ENCODE results near the gene CPN1. TPM values are rescaled to one million over a fixed set of nuclear protein-coding genes. Genes with fewer than 3 reads are reported as not detected.

The CPN1 gene
- total RNA-seq, 4 donors from 2014 or later = 0.20 TPM; not detected in 3

DNA sequence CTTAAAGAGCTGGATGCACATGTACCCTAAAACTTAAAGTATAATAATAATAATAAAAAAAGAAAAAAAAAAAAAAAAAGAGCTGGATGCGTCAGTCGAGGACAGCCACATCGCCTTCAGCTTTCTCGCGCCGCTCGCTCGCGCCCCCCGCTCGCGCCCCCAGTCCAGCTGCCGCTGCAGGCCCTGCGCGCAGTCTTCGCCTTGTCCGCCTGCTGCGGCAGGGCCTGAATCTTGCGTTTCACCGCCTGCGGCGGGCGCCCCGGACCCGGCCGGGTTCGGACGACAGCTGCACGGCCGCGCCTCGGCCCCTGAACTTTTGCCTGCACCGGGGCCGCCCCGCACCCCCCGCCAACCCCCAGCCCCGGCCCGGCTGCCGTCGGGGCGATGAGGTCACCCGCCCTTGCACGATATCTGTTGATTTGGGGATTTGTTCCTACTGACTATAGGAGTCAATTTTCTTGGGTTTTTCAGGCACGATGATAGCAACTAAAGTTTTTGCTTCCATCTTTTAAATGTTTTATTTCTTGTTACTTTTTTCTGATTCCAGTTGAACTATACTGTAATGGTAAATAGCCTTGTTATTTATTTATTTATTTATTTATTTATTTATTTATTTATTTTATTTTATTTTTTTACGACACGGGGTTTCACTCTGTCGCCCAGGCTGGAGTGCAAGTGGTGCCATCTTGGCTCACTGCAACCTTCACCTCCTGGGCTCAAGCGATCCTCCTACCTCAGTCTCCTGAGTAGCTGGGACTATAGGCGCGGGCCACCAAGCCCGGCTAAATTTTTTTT lies 33.5 kb upstream of the CPN1 start:
- Histone ChIP-seq H3K4me1 (no peaks in the 10 kb centered on the region), H3K9me3 (no peaks in the 10 kb centered on the region), H3K4me3 (no peak overlapping the region), H3K27me3 (peaks cover 9 to 19% (median 10%) of the 10 kb centered on the region in 3 donors), H3K36me3 (no peaks in the 10 kb centered on the region), H3K27ac (no peak overlapping the region)
- DNase-seq = no peak
- TF ChIP-seq POLR2A (IDR thresholded peaks at IDR 0.05) = no peak
- TF ChIP-seq, protein P1, sequence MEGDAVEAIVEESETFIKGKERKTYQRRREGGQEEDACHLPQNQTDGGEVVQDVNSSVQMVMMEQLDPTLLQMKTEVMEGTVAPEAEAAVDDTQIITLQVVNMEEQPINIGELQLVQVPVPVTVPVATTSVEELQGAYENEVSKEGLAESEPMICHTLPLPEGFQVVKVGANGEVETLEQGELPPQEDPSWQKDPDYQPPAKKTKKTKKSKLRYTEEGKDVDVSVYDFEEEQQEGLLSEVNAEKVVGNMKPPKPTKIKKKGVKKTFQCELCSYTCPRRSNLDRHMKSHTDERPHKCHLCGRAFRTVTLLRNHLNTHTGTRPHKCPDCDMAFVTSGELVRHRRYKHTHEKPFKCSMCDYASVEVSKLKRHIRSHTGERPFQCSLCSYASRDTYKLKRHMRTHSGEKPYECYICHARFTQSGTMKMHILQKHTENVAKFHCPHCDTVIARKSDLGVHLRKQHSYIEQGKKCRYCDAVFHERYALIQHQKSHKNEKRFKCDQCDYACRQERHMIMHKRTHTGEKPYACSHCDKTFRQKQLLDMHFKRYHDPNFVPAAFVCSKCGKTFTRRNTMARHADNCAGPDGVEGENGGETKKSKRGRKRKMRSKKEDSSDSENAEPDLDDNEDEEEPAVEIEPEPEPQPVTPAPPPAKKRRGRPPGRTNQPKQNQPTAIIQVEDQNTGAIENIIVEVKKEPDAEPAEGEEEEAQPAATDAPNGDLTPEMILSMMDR (IDR thresholded peaks at IDR 0.05 in 4 of 5, conservative IDR thresholded peaks at IDR 0.05 in 1 of 5) = no peak
- in situ Hi-C loops (cut with MboI; ENCODE audit: low sequenced_read_pairs in 4 of 4) (no loop called here), intact Hi-C loops (cut with DNase I; ENCODE audit: low total_unique reads) (no loop called here)
- no peak for ATAC-seq

DNA sequence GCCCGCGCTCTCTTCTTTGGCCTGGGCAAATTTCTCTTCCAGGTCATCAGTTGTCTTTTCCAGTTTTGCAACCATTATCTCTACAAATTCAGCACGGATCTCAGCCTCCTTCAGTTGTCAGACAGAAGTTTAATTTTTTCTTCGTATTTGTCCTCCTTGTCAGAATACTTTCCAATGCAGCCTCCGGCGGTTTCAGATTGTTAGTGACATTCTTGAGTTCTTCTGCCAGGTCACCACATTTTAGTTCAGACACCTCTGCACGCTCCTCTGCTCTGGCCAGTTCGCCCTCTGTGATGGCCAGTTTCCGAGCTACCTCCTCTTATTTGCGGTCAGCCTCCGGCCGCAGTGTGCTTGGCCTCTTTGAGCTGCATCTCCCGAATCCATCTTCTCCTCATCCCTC lies 32.8 kb upstream of the CPN1 start:
- Histone ChIP-seq H3K4me1 (no peaks in the 10 kb centered on the region), H3K4me3 (no peak overlapping the region), H3K9me3 (no peaks in the 10 kb centered on the region), H3K27ac (no peak overlapping the region), H3K27me3 (peaks cover 9 to 19% (median 10%) of the 10 kb centered on the region in 3 donors), H3K36me3 (no peaks in the 10 kb centered on the region)
- in situ Hi-C loops (cut with MboI; ENCODE audit: low sequenced_read_pairs in 4 of 4) = no loop called here
- no peak for TF ChIP-seq POLR2A (IDR thresholded peaks at IDR 0.05)
- TF ChIP-seq, protein P1 (IDR thresholded peaks at IDR 0.05 in 4 of 5, conservative IDR thresholded peaks at IDR 0.05 in 1 of 5) = no peak
- no peak for DNase-seq
- no peak for ATAC-seq
- intact Hi-C loops (cut with DNase I; ENCODE audit: low total_unique reads) = no loop called here

DNA sequence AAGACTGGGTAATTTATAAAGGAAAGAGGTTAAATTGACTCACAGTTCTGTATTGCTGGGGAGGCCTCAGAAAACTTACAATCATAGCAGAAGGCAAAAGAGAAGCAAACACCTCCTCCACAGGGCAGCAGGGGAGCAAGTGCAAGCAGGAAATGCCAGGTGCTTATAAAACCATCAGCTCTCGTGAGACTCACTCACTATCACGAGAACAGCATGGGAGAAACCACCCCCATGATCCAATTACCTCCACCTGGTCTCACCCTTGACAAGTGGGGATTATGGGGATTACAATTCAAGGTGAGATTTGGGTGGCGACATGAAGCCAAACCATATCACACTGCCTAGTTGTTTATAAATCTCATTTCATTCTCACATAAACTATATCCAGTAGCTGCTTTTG lies 28.0 kb upstream of the CPN1 start:
- intact Hi-C loops (cut with DNase I; ENCODE audit: low total_unique reads) (no loop called here), in situ Hi-C loops (cut with MboI; ENCODE audit: low sequenced_read_pairs in 4 of 4) (no loop called here)
- Histone ChIP-seq H3K4me3 (no peak overlapping the region), H3K27ac (no peak overlapping the region), H3K9me3 (no peaks in the 10 kb centered on the region), H3K36me3 (no peaks in the 10 kb centered on the region), H3K27me3 (no peaks in the 10 kb centered on the region), H3K4me1 (no peaks in the 10 kb centered on the region)
- DNase-seq = no peak
- TF ChIP-seq, protein P1 (IDR thresholded peaks at IDR 0.05 in 4 of 5, conservative IDR thresholded peaks at IDR 0.05 in 1 of 5) = no peak
- TF ChIP-seq POLR2A (IDR thresholded peaks at IDR 0.05) = no peak
- no peak for ATAC-seq

DNA sequence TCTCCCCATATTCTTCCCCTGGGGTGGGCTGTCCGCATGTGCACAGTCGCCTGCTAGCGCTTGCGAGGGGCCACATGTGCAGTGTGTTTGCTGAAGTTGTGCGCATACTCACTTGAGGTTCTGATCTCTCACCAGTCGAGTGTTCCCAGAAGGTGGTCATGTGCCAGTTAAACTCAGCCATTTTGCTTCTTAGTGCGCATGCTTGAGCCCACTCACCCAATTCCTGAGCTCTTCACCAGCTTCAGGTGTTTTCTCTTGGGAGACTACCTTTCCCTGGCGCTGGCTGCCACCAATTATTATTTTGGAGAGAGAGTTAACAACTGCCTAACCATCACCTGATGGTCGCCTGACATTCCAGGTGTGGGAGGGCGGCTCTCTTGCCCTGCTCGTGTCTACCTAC lies 25.2 kb upstream of the CPN1 start:
- TF ChIP-seq, protein P1 (IDR thresholded peaks at IDR 0.05 in 4 of 5, conservative IDR thresholded peaks at IDR 0.05 in 1 of 5) = no peak
- no peak for TF ChIP-seq POLR2A (IDR thresholded peaks at IDR 0.05)
- DNase-seq (no peak), ATAC-seq (no peak)
- Histone ChIP-seq H3K36me3 (no peaks in the 10 kb centered on the region), H3K27me3 (no peaks in the 10 kb centered on the region), H3K4me1 (no peaks in the 10 kb centered on the region), H3K27ac (no peak overlapping the region), H3K4me3 (no peak overlapping the region), H3K9me3 (no peaks in the 10 kb centered on the region)
- intact Hi-C loops (cut with DNase I; ENCODE audit: low total_unique reads) = no loop called here
- in situ Hi-C loops (cut with MboI; ENCODE audit: low sequenced_read_pairs in 4 of 4) = no loop called here

All from gastrocnemius medialis (tissue), 4 donors.